Caco-2 (cell line): ENCODE measurements around the gene UBE2J2. TPM values are rescaled to one million over a fixed set of nuclear protein-coding genes. Genes with fewer than 3 reads are reported as not detected.
A peak's percentile ranks its signal among the peaks of the same experiment; 100 is the strongest.

ENCODE experiments used
- BruUV-seq: library from RNA; stranded (reverse); fragments of 400-500 nt; replicated peaks from 2 replicates; lab custom pipeline; 2021; lab: Mats Ljungman, UMichigan
- CTCF ChIA-PET: fragments of 300-600 bp; sonication (Branson Sonifier 250); formaldehyde crosslinking; loops from one replicate; lab custom pipeline; 2022; ENCODE audit warnings: antibody characterized with exemption; lab: Charles Lee
- POLR2A ChIA-PET: fragments of 300-600 bp; sonication (Branson Sonifier 250); formaldehyde crosslinking; loops from one replicate; lab custom pipeline; 2022; ENCODE audit warnings: antibody characterized with exemption; lab: Charles Lee
- DNase-seq, 2 experiments: peaks; one replicate each; pipeline versions ENCODE4 v3.0.0 to v3.0.0-alpha.2; 2020 to 2022
- H3K27me3 ChIP-seq: replicated peaks from 2 replicates; pipeline ENCODE4 v1.6.0; 2011; ENCODE audit warnings: low read length; ENCODE audit not compliant: control insufficient read depth, insufficient read depth
- H3K36me3 ChIP-seq: 2 replicates; pipeline ENCODE4 v1.5.1; 2011; ENCODE audit warnings: low read length; ENCODE audit not compliant: control insufficient read depth, insufficient read depth
- H3K4me1 ChIP-seq: fragments of 250-450 bp; sonication (Bioruptor Pico); 2 replicates; pipeline ENCODE4 v1.5.1; 2020; ENCODE audit warnings: mild to moderate bottlenecking
- H3K4me3 ChIP-seq: 2 replicates; pipeline ENCODE4 v1.5.1; 2011; ENCODE audit warnings: low read depth, mild to moderate bottlenecking, control low read depth, low read length
- H3K9me3 ChIP-seq: fragments of 250-450 bp; sonication (Bioruptor Pico); 2 replicates; pipeline ENCODE4 v1.5.1; 2020; ENCODE audit warnings: mild to moderate bottlenecking, moderate library complexity
- H3K27ac Mint-ChIP-seq: one replicate; pipeline ENCODE4 v1.8.0; 2022; ENCODE audit warnings: mixed read lengths; ENCODE audit not compliant: unreplicated experiment
- H3K27me3 Mint-ChIP-seq: one replicate; pipeline ENCODE4 v1.8.0; 2022; ENCODE audit warnings: mixed read lengths; ENCODE audit not compliant: insufficient read depth, unreplicated experiment
- H3K36me3 Mint-ChIP-seq: one replicate; pipeline ENCODE4 v1.8.0; 2022; ENCODE audit warnings: mild to moderate bottlenecking, mixed read lengths; ENCODE audit not compliant: insufficient read depth, unreplicated experiment
- H3K4me1 Mint-ChIP-seq: one replicate; pipeline ENCODE4 v1.8.0; 2022; ENCODE audit warnings: low read depth, mixed read lengths; ENCODE audit not compliant: unreplicated experiment
- H3K4me3 Mint-ChIP-seq: one replicate; pipeline ENCODE4 v1.8.0; 2022; ENCODE audit warnings: mild to moderate bottlenecking, moderate library complexity, mixed read lengths; ENCODE audit not compliant: unreplicated experiment
- H3K9me3 Mint-ChIP-seq: one replicate; pipeline ENCODE4 v1.8.0; 2022; ENCODE audit warnings: mixed read lengths; ENCODE audit not compliant: unreplicated experiment
- CTCF ChIP-seq, 2 experiments: fragments of 200-600 bp in 1 of 2; IDR thresholded peaks; 1 replicate in 1 of 2; 2 replicates in 1 of 2; pipeline versions ENCODE4 v1.5.1 to v1.8.0; 2011 to 2022; ENCODE audit warnings: antibody characterized with exemption in 1 of 2, control low read depth in 1 of 2, inconsistent platforms in 1 of 2, low read depth in 1 of 2, low read length in 1 of 2, mild to moderate bottlenecking in 1 of 2, moderate library complexity in 1 of 2; ENCODE audit not compliant: insufficient read depth in 1 of 2, severe bottlenecking in 1 of 2, unreplicated experiment in 1 of 2
- intact Hi-C: fragments of 100-400 bp; cut with micrococcal nuclease; formaldehyde crosslinking; loops from one replicate; pipeline ENCODE4 v1.10.0; 2022; ENCODE audit not compliant: unreplicated experiment
- total RNA-seq: library from RNA; stranded (reverse); gene quantifications from 2 replicates; pipeline ENCODE4 v1.2.3, GENCODE V29; 2022

The UBE2J2 gene
- total RNA-seq, 1 experiment from 2014 or later, result 57.2 TPM

GRCh38 chr1:1305300-1306069 lies 31.8 kb upstream of the UBE2J2 start:
- Mint-ChIP-seq H3K36me3 (peaks cover 11% of the 10 kb centered on the region), H3K27me3 (no peaks in the 10 kb centered on the region), H3K4me3 (peak overlapping the region; percentile 81), H3K27ac (peak overlapping the region; percentile 74), H3K9me3 (no peaks in the 10 kb centered on the region), H3K4me1 (no peaks in the 10 kb centered on the region)
- no peak for DNase-seq
- no peak for TF ChIP-seq CTCF (IDR thresholded peaks at IDR 0.05; ENCODE audit: insufficient read depth in 1 of 2, low read depth in 1 of 2, low read length in 1 of 2, severe bottlenecking in 1 of 2, unreplicated experiment in 1 of 2)
- no peaks in the 10 kb centered on the region for H3K27me3 ChIP-seq
- ChIA-PET POLR2A (no interaction called here), CTCF (interaction anchor here (0.7 kb wide), 2 partner anchors 14 to 43 kb away, joined by 3 to 5 read pairs; no protein-coding TSS in a partner anchor)
- intact Hi-C loops, result no loop called here
- H3K4me3 ChIP-seq, result peak overlapping the region; percentile 87
- no TSS peak for BruUV-seq
- H3K36me3 ChIP-seq, result no peaks in the 10 kb centered on the region
- H3K9me3 ChIP-seq, result no peaks in the 10 kb centered on the region
- peaks cover 36% of the 10 kb centered on the region for H3K4me1 ChIP-seq

- no peaks in the 10 kb centered on the region for H3K27me3 ChIP-seq
- TF ChIP-seq CTCF (IDR thresholded peaks at IDR 0.05; ENCODE audit: insufficient read depth in 1 of 2, low read depth in 1 of 2, low read length in 1 of 2, severe bottlenecking in 1 of 2, unreplicated experiment in 1 of 2), result no peak
- Mint-ChIP-seq H3K4me1 (no peaks in the 10 kb centered on the region), H3K4me3 (peak overlapping the region; percentile 65), H3K9me3 (no peaks in the 10 kb centered on the region), H3K27me3 (no peaks in the 10 kb centered on the region), H3K27ac (no peak overlapping the region), H3K36me3 (peaks cover 13% of the 10 kb centered on the region)
- ChIA-PET CTCF (interaction anchor here (0.7 kb wide), 2 partner anchors 13 to 44 kb away, joined by 3 to 5 read pairs; no protein-coding TSS in a partner anchor), POLR2A (no interaction called here)
- no TSS peak for BruUV-seq
- H3K36me3 ChIP-seq, result no peaks in the 10 kb centered on the region
- peak; percentile 58 to 69 for DNase-seq
- H3K9me3 ChIP-seq, result no peaks in the 10 kb centered on the region
- intact Hi-C loops, result no loop called here
- peak overlapping the region; percentile 30 for H3K4me3 ChIP-seq
- peaks cover 30% of the 10 kb centered on the region for H3K4me1 ChIP-seq
Observed at GRCh38 chr1:1304331-1305299, 31.0 kb upstream of the UBE2J2 start.

- Mint-ChIP-seq H3K4me1 (no peaks in the 10 kb centered on the region), H3K27me3 (no peaks in the 10 kb centered on the region), H3K4me3 (no peak overlapping the region), H3K27ac (no peak overlapping the region), H3K9me3 (no peaks in the 10 kb centered on the region), H3K36me3 (peaks cover 7% of the 10 kb centered on the region)
- no peaks in the 10 kb centered on the region for H3K36me3 ChIP-seq
- intact Hi-C loops, result no loop called here
- POLR2A ChIA-PET, result no interaction called here
- CTCF ChIA-PET, result no interaction called here
- no TSS peak for BruUV-seq
- no peaks in the 10 kb centered on the region for H3K27me3 ChIP-seq
- no peaks in the 10 kb centered on the region for H3K9me3 ChIP-seq
- DNase-seq, result no peak
- peaks cover 26% of the 10 kb centered on the region for H3K4me1 ChIP-seq
- no peak for TF ChIP-seq CTCF (IDR thresholded peaks at IDR 0.05; ENCODE audit: insufficient read depth in 1 of 2, low read depth in 1 of 2, low read length in 1 of 2, severe bottlenecking in 1 of 2, unreplicated experiment in 1 of 2)
- H3K4me3 ChIP-seq, result no peak overlapping the region
Observed at GRCh38 chr1:1303736-1304135, 30.1 kb upstream of the UBE2J2 start.
